Cardiac muscle cell (in vitro differentiated cells and primary cell): ENCODE measurements around the gene VSTM4. TPM values are rescaled to one million over a fixed set of nuclear protein-coding genes. Genes with fewer than 3 reads are reported as not detected.

Source experiments
- DNase-seq, 2 donors: peaks; one replicate each; pipeline versions ENCODE4 v3.0.0 to v3.0.0-alpha.2; 2010 to 2017; ENCODE audit warnings: low read depth in 1 of 2, low spot score in 1 of 2
- H3K27ac ChIP-seq: fragments of 200-600 bp; sonication (generic); 2 replicates; pipeline ENCODE4 v1.5.1; 2016
- H3K27me3 ChIP-seq: fragments of 200-600 bp; sonication (generic); 2 replicates; pipeline ENCODE4 v1.6.0; 2016; ENCODE audit warnings: control low read depth
- H3K36me3 ChIP-seq: fragments of 200-600 bp; sonication (generic); 2 replicates; pipeline ENCODE4 v1.5.1; 2016; ENCODE audit warnings: control low read depth
- H3K4me1 ChIP-seq: fragments of 200-600 bp; sonication (generic); 2 replicates; pipeline ENCODE4 v1.8.1; 2017; ENCODE audit warnings: low read depth, mild to moderate bottlenecking, mixed run types
- H3K4me3 ChIP-seq: fragments of 200-600 bp; sonication (generic); 2 replicates; pipeline ENCODE4 v1.5.1; 2016; ENCODE audit warnings: mild to moderate bottlenecking
- H3K9me3 ChIP-seq: fragments of 200-600 bp; sonication (generic); 2 replicates; pipeline ENCODE4 v1.5.1; 2017; ENCODE audit warnings: low read depth, mild to moderate bottlenecking, control low read depth
- CTCF ChIP-seq: IDR thresholded peaks from 2 replicates; pipeline ENCODE4 v1.5.1; 2012; ENCODE audit warnings: low read depth, mild to moderate bottlenecking, low read length
- polyA plus RNA-seq: library from polyadenylated mRNA; unstranded; fragments of >200 nt; fragmentation: Nextera tagmentation; extraction: Ambion mirVana; gene quantifications from 2 replicates; pipeline ENCODE4 v1.2.1, GENCODE V29; 2016
- total RNA-seq: library from RNA; depleted of rRNA; stranded (reverse); fragments of >200 nt; gene quantifications from 2 replicates; pipeline ENCODE4 v1.2.3, GENCODE V29; 2016

Gene VSTM4
- total and polyA plus RNA-seq, 2 experiments from 2014 or later, result 3.6 to 6.0 TPM

GRCh38 chr10:49079499-49079898 is 35.8 kb downstream of the VSTM4 start:
- no peaks in the 10 kb centered on the region for H3K36me3 ChIP-seq
- H3K27me3 ChIP-seq, result no peaks in the 10 kb centered on the region
- no peak overlapping the region for H3K27ac ChIP-seq
- DNase-seq, result no peak
- TF ChIP-seq CTCF, result no peak
- no peak overlapping the region for H3K4me3 ChIP-seq
- H3K4me1 ChIP-seq, result peaks cover 19% of the 10 kb centered on the region
- H3K9me3 ChIP-seq, result no peaks in the 10 kb centered on the region

- DNase-seq, result no peak
- no peak for TF ChIP-seq CTCF
Observed at GRCh38 chr10:49079072-49079471, 36.2 kb downstream of the VSTM4 start.

GRCh38 chr10:49078433-49078832 is 36.9 kb downstream of the VSTM4 start:
- DNase-seq, result no peak
- H3K4me3 ChIP-seq, result no peak overlapping the region
- peaks cover 19% of the 10 kb centered on the region for H3K4me1 ChIP-seq
- no peaks in the 10 kb centered on the region for H3K27me3 ChIP-seq
- TF ChIP-seq CTCF, result no peak
- H3K36me3 ChIP-seq, result no peaks in the 10 kb centered on the region
- H3K27ac ChIP-seq, result no peak overlapping the region
- H3K9me3 ChIP-seq, result no peaks in the 10 kb centered on the region

More at GRCh38 chr10:49079072-49079471, 36.2 kb downstream of the VSTM4 start:
- Histone ChIP-seq H3K36me3 (no peaks in the 10 kb centered on the region), H3K4me1 (peaks cover 19% of the 10 kb centered on the region), H3K9me3 (no peaks in the 10 kb centered on the region), H3K27ac (no peak overlapping the region), H3K4me3 (no peak overlapping the region), H3K27me3 (no peaks in the 10 kb centered on the region)

GRCh38 chr10:49076741-49077521 is 38.4 kb downstream of the VSTM4 start:
- no peak for TF ChIP-seq CTCF

GRCh38 chr10:49076319-49076718 is 39.0 kb downstream of the VSTM4 start:
- DNase-seq, result no peak
- H3K27me3 ChIP-seq, result no peaks in the 10 kb centered on the region
- H3K4me3 ChIP-seq, result no peak overlapping the region
- peaks cover 19% of the 10 kb centered on the region for H3K4me1 ChIP-seq
- no peaks in the 10 kb centered on the region for H3K36me3 ChIP-seq
- H3K27ac ChIP-seq, result no peak overlapping the region
- no peak for TF ChIP-seq CTCF
- no peaks in the 10 kb centered on the region for H3K9me3 ChIP-seq

More at GRCh38 chr10:49076741-49077521, 38.4 kb downstream of the VSTM4 start:
- DNase-seq, result no peak
- H3K27me3 ChIP-seq, result no peaks in the 10 kb centered on the region
- H3K4me3 ChIP-seq, result no peak overlapping the region
- H3K9me3 ChIP-seq, result no peaks in the 10 kb centered on the region
- no peak overlapping the region for H3K27ac ChIP-seq
- no peaks in the 10 kb centered on the region for H3K36me3 ChIP-seq
- peaks cover 19% of the 10 kb centered on the region for H3K4me1 ChIP-seq
